ENCODE data around the gene CNEP1R1.

CNEP1R1 gene

GRCh38 chr16:50061326-50061725 lies 36.3 kb downstream of the CNEP1R1 start:
- TF ChIP-seq CTCF (IDR thresholded peaks at IDR 0.05), result no peak
- Histone ChIP-seq H3K4me2 (ENCODE audit: low read length) (no peak overlapping the region), H3K9me3 (ENCODE audit: control insufficient read depth, low read length) (no peaks in the 10 kb centered on the region), H3K4me1 (no peaks in the 10 kb centered on the region), H3K4me3 (ENCODE audit: low read depth, low read length) (no peak overlapping the region), H3K27ac (no peak overlapping the region), H3K36me3 (ENCODE audit: control insufficient read depth, insufficient read depth, low read length) (no peaks in the 10 kb centered on the region), H3K27me3 (ENCODE audit: control insufficient read depth, insufficient read depth, low read length) (no peaks in the 10 kb centered on the region), H3K79me2 (no peaks in the 10 kb centered on the region), H3K9ac (no peak overlapping the region), H2AFZ (no peak overlapping the region)

- Histone ChIP-seq H3K36me3 (ENCODE audit: control insufficient read depth, insufficient read depth, low read length) (no peaks in the 10 kb centered on the region), H3K4me1 (peaks cover 8% of the 10 kb centered on the region), H3K4me2 (ENCODE audit: low read length) (peak overlapping the region; percentile 18), H3K9me3 (ENCODE audit: control insufficient read depth, low read length) (no peaks in the 10 kb centered on the region), H3K27me3 (ENCODE audit: control insufficient read depth, insufficient read depth, low read length) (no peaks in the 10 kb centered on the region), H2AFZ (peak overlapping the region; percentile 74), H3K4me3 (ENCODE audit: low read depth, low read length) (peak overlapping the region; percentile 84), H3K9ac (no peak overlapping the region), H3K79me2 (peaks cover 5% of the 10 kb centered on the region), H3K27ac (peak overlapping the region; percentile 89)
- TF ChIP-seq CTCF (IDR thresholded peaks at IDR 0.05), result no peak
These were observed 40.2 kb downstream of the CNEP1R1 start for GRCh38 chr16:50065241-50065623.

DNA sequence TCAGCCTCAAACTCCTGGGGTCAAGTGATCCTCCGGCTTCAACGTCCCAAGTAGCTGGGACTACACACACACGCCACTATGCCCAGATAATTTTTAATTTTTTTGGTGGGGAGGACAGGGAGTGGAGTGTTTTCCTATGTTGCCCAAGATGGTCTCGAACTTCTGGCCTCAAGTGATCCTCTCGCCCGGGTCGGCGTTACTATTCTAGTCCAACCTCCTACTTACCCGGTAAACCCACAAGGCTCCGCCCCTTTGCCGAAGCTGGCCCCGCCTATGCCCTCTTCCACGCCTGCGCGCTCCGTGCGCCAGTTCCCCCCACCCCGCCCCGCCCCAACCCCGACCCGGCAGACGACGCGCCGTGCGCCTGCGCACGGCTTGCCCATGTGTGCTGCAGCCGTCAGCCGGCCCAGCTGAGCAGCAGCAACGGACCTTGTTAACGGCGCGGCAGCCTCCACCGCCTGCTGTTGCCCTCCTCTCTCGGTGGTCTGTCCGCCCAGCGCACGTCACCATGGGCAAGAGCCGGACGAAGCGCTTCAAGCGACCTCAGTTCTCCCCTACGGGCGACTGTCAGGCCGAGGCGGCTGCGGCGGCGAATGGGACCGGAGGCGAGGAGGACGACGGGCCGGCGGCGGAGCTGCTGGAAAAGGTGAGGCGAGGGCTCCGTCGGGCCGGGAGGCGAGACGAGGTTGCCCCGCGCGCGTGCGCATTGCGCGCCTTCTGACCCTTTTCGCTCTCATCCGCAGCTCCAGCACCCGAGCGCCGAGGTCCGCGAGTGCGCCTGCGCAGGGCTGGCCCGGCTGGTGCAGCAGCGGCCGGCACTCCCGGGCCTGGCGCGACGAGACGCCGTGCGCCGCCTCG lies 40.8 kb downstream of the CNEP1R1 start, which contains the start of gene HEATR3:
HEATR3 (plus strand) TSS at position 347 of the 858 bp plus-strand sequence; CDS start at position 509, 162 bp downstream.
- Histone ChIP-seq H3K36me3 (ENCODE audit: control insufficient read depth, insufficient read depth, low read length) (no peaks in the 10 kb centered on the region), H3K9me3 (ENCODE audit: control insufficient read depth, low read length) (no peaks in the 10 kb centered on the region), H3K27ac (peak within 1 kb of the TSS; percentile 89), H3K9ac (peak within 1 kb of the TSS; percentile 40), H3K79me2 (peaks cover 5% of the 10 kb centered on the region), H3K4me2 (ENCODE audit: low read length) (peak within 1 kb of the TSS; percentile 95), H3K4me1 (peaks cover 10% of the 10 kb centered on the region), H3K27me3 (ENCODE audit: control insufficient read depth, insufficient read depth, low read length) (no peaks in the 10 kb centered on the region), H2AFZ (peak within 1 kb of the TSS; percentile 98), H3K4me3 (ENCODE audit: low read depth, low read length) (peak within 1 kb of the TSS; percentile 84)
- no peak for TF ChIP-seq CTCF (IDR thresholded peaks at IDR 0.05)

- no peak overlapping the region for H3K9ac ChIP-seq
- H3K27ac ChIP-seq, result peak overlapping the region; percentile 89
- peak overlapping the region; percentile 84 for H3K4me3 ChIP-seq (ENCODE audit: low read depth, low read length)
- no peaks in the 10 kb centered on the region for H3K9me3 ChIP-seq (ENCODE audit: control insufficient read depth, low read length)
- H3K27me3 ChIP-seq (ENCODE audit: control insufficient read depth, insufficient read depth, low read length), result no peaks in the 10 kb centered on the region
- peaks cover 11% of the 10 kb centered on the region for H3K4me1 ChIP-seq
- H2AFZ ChIP-seq, result peak overlapping the region; percentile 98
- H3K79me2 ChIP-seq, result peaks cover 5% of the 10 kb centered on the region
- H3K4me2 ChIP-seq (ENCODE audit: low read length), result peak overlapping the region; percentile 95
- no peaks in the 10 kb centered on the region for H3K36me3 ChIP-seq (ENCODE audit: control insufficient read depth, insufficient read depth, low read length)
- no peak for TF ChIP-seq CTCF (IDR thresholded peaks at IDR 0.05)
These were observed 41.7 kb downstream of the CNEP1R1 start for GRCh38 chr16:50066482-50067289.

All from parathyroid adenoma (tissue), 2 donors.